HepG2 (cell line): ENCODE data around the gene GMCL2. TPM values are rescaled to one million over a fixed set of nuclear protein-coding genes. Genes with fewer than 3 reads are reported as not detected.

Experiments
- CENPX ChIP-seq: sonication (generic); formaldehyde crosslinking; IDR thresholded peaks from 2 replicates; pipeline ENCODE4 v1.9.0; 2021; ENCODE audit warnings: mild to moderate bottlenecking, missing genetic modification reagents, moderate library complexity
- CHD4 ChIP-seq: fragments of 200-600 bp; sonication (generic); IDR thresholded peaks from 2 replicates; pipeline ENCODE4 v1.7.0; 2017; ENCODE audit warnings: mild to moderate bottlenecking, low read length, borderline replicate concordance
- SP1 ChIP-seq, 2 experiments: fragments of 450-650 bp in 1 of 2; sonication (generic) in 1 of 2; formaldehyde crosslinking in 1 of 2; IDR thresholded peaks; 2 replicates each; pipeline versions ENCODE4 v1.4.0 to v1.6.1; 2016 to 2020; ENCODE audit warnings: missing genetic modification reagents in 1 of 2
- ZNF337 ChIP-seq: sonication (generic); formaldehyde crosslinking; IDR thresholded peaks from 2 replicates; pipeline ENCODE4 v1.5.1; 2020; ENCODE audit warnings: missing genetic modification reagents, low read depth, mild to moderate bottlenecking, borderline replicate concordance
- ZNF556 ChIP-seq: sonication (generic); formaldehyde crosslinking; IDR thresholded peaks from 2 replicates; pipeline ENCODE4 v1.4.0; 2020; ENCODE audit warnings: mild to moderate bottlenecking, missing genetic modification reagents, borderline replicate concordance
- ZNF644 ChIP-seq: IDR thresholded peaks from 2 replicates; pipeline ENCODE4 v1.6.1; 2016; ENCODE audit warnings: low read depth
- ZNF773 ChIP-seq: sonication (generic); formaldehyde crosslinking; IDR thresholded peaks from 2 replicates; pipeline ENCODE4 v1.4.0; 2020; ENCODE audit warnings: missing genetic modification reagents, borderline replicate concordance
- polyA plus RNA-seq, 8 experiments: library from polyadenylated mRNA; depleted of rRNA in 3 of 8; stranded (reverse) in 7 of 8; unstranded in 1 of 8; fragments of >200 nt; fragmentation: Illumina TruSeq in 4 of 8; extraction: Trizol in 4 of 8; gene quantifications; 2 replicates each; pipeline versions ENCODE4 v1.2.1 to v1.2.3, GENCODE V29; 2011 to 2016; ENCODE audit warnings: low read depth in 4 of 8, missing spikeins in 1 of 8, mixed read lengths in 1 of 8; ENCODE audit not compliant: insufficient read depth in 1 of 8
- total RNA-seq, 5 experiments: library from RNA; depleted of rRNA; stranded (reverse); fragments of >200 nt; fragmentation: Illumina TruSeq; extraction: Trizol; gene quantifications; 2 replicates each; pipeline ENCODE4 v1.2.3, GENCODE V29; 2016; ENCODE audit warnings: low read depth in 1 of 5
- TF ChIP-seq, protein P1 (sequence below): sonication (generic); formaldehyde crosslinking; IDR thresholded peaks from 2 replicates; pipeline ENCODE4 v1.5.1; 2020; ENCODE audit warnings: mild to moderate bottlenecking, missing genetic modification reagents, moderate library complexity
- TF ChIP-seq, protein P2 (sequence below): sonication (generic); formaldehyde crosslinking; IDR thresholded peaks from 2 replicates; pipeline ENCODE4 v1.9.0; 2022; ENCODE audit warnings: low read depth, missing genetic modification reagents
- TF ChIP-seq, protein P3 (sequence below): sonication (generic); formaldehyde crosslinking; IDR thresholded peaks from 2 replicates; pipeline ENCODE4 v1.4.0; 2020; ENCODE audit warnings: missing genetic modification reagents, borderline replicate concordance
- TF ChIP-seq, protein P4 (sequence below): IDR thresholded peaks from 2 replicates; pipeline ENCODE4 v1.6.1; 2016; ENCODE audit warnings: mild to moderate bottlenecking
- TF ChIP-seq, protein P5 (sequence below): sonication (generic); formaldehyde crosslinking; IDR thresholded peaks from 2 replicates; pipeline ENCODE4 v1.4.0; 2020; ENCODE audit warnings: missing genetic modification reagents, borderline replicate concordance

GMCL2 gene
- total and polyA plus RNA-seq, 2 of the 13 experiments (the other 11 are each of a cell fraction or from before 2014, with no cell fraction given), result 0.03 TPM; not detected in 1

DNA sequence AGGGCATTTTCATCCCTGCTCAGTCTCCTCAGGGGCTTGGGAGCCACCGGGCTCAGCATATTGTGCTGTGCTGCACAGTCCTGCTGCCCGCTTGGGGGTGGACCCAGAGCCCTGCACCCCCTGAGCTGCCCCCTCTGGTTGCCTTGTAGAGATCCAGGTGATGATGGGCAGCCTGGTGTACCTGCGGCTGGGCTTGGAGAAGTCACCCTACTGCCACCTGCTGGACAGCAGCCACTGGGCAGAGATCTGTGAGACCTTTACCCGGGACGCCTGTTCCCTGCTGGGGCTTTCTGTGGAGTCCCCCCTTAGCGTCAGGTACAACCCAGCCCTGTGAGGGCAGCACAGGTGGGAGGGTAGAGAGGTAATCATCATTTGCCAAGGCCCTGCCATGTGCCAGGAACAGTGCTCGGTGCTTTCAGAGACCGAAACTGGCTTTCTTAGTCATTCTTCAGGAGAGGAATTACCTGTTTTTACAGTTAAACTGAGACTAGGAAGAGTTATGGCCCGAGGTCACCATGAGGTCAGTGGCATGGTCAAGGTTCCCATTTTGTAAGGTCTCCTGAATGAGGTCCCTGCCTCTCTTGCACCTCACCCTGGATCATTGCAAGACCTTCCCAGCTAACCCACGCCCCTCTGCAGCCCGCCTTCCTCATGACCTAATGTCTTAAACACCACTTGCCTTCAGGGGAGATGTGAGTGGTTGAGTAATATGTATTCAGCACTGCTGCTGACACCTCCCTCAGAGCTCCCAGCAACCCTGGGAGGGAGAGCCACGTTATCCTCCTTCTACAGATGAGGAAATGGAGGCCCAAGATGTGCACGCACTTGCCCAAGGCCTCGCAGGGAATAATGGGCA is 41.0 kb downstream of the GMCL2 start (continued):
- TF ChIP-seq, protein P1, sequence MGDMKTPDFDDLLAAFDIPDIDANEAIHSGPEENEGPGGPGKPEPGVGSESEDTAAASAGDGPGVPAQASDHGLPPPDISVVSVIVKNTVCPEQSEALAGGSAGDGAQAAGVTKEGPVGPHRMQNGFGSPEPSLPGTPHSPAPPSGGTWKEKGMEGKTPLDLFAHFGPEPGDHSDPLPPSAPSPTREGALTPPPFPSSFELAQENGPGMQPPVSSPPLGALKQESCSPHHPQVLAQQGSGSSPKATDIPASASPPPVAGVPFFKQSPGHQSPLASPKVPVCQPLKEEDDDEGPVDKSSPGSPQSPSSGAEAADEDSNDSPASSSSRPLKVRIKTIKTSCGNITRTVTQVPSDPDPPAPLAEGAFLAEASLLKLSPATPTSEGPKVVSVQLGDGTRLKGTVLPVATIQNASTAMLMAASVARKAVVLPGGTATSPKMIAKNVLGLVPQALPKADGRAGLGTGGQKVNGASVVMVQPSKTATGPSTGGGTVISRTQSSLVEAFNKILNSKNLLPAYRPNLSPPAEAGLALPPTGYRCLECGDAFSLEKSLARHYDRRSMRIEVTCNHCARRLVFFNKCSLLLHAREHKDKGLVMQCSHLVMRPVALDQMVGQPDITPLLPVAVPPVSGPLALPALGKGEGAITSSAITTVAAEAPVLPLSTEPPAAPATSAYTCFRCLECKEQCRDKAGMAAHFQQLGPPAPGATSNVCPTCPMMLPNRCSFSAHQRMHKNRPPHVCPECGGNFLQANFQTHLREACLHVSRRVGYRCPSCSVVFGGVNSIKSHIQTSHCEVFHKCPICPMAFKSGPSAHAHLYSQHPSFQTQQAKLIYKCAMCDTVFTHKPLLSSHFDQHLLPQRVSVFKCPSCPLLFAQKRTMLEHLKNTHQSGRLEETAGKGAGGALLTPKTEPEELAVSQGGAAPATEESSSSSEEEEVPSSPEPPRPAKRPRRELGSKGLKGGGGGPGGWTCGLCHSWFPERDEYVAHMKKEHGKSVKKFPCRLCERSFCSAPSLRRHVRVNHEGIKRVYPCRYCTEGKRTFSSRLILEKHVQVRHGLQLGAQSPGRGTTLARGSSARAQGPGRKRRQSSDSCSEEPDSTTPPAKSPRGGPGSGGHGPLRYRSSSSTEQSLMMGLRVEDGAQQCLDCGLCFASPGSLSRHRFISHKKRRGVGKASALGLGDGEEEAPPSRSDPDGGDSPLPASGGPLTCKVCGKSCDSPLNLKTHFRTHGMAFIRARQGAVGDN, result peak; percentile 34; the same call in 1 of the 2 replicates
- TF ChIP-seq SP1 (IDR thresholded peaks at IDR 0.05) (no peak), SP1 (CRISPR knock-in tag; IDR thresholded peaks at IDR 0.05) (no peak), ZNF773 (no peak), ZNF337 (no peak), ZNF644 (CRISPR knock-in tag) (no peak), CHD4 (no peak), ZNF556 (CRISPR knock-in tag) (no peak), CENPX (no peak)
- TF ChIP-seq, protein P2, sequence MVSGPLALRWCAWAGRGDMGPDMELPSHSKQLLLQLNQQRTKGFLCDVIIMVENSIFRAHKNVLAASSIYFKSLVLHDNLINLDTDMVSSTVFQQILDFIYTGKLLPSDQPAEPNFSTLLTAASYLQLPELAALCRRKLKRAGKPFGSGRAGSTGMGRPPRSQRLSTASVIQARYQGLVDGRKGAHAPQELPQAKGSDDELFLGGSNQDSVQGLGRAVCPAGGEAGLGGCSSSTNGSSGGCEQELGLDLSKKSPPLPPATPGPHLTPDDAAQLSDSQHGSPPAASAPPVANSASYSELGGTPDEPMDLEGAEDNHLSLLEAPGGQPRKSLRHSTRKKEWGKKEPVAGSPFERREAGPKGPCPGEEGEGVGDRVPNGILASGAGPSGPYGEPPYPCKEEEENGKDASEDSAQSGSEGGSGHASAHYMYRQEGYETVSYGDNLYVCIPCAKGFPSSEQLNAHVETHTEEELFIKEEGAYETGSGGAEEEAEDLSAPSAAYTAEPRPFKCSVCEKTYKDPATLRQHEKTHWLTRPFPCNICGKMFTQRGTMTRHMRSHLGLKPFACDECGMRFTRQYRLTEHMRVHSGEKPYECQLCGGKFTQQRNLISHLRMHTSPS (CRISPR knock-in tag), result no peak
- TF ChIP-seq, protein P3, sequence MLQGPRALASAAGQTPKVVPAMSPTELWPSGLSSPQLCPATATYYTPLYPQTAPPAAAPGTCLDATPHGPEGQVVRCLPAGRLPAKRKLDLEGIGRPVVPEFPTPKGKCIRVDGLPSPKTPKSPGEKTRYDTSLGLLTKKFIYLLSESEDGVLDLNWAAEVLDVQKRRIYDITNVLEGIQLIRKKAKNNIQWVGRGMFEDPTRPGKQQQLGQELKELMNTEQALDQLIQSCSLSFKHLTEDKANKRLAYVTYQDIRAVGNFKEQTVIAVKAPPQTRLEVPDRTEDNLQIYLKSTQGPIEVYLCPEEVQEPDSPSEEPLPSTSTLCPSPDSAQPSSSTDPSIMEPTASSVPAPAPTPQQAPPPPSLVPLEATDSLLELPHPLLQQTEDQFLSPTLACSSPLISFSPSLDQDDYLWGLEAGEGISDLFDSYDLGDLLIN (CRISPR knock-in tag), result no peak
- TF ChIP-seq, protein P4, sequence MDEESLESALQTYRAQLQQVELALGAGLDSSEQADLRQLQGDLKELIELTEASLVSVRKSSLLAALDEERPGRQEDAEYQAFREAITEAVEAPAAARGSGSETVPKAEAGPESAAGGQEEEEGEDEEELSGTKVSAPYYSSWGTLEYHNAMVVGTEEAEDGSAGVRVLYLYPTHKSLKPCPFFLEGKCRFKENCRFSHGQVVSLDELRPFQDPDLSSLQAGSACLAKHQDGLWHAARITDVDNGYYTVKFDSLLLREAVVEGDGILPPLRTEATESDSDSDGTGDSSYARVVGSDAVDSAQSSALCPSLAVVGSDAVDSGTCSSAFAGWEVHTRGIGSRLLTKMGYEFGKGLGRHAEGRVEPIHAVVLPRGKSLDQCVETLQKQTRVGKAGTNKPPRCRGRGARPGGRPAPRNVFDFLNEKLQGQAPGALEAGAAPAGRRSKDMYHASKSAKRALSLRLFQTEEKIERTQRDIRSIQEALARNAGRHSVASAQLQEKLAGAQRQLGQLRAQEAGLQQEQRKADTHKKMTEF, result no peak
- TF ChIP-seq, protein P5, sequence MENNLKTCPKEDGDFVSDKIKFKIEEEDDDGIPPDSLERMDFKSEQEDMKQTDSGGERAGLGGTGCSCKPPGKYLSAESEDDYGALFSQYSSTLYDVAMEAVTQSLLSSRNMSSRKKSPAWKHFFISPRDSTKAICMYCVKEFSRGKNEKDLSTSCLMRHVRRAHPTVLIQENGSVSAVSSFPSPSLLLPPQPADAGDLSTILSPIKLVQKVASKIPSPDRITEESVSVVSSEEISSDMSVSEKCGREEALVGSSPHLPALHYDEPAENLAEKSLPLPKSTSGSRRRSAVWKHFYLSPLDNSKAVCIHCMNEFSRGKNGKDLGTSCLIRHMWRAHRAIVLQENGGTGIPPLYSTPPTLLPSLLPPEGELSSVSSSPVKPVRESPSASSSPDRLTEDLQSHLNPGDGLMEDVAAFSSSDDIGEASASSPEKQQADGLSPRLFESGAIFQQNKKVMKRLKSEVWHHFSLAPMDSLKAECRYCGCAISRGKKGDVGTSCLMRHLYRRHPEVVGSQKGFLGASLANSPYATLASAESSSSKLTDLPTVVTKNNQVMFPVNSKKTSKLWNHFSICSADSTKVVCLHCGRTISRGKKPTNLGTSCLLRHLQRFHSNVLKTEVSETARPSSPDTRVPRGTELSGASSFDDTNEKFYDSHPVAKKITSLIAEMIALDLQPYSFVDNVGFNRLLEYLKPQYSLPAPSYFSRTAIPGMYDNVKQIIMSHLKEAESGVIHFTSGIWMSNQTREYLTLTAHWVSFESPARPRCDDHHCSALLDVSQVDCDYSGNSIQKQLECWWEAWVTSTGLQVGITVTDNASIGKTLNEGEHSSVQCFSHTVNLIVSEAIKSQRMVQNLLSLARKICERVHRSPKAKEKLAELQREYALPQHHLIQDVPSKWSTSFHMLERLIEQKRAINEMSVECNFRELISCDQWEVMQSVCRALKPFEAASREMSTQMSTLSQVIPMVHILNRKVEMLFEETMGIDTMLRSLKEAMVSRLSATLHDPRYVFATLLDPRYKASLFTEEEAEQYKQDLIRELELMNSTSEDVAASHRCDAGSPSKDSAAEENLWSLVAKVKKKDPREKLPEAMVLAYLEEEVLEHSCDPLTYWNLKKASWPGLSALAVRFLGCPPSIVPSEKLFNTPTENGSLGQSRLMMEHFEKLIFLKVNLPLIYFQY (CRISPR knock-in tag), result no peak
